HCT116 (cell line): ENCODE results near the gene UBQLN2.

Source experiments
- CEBPB ChIP-seq: IDR thresholded peaks from 2 replicates; pipeline ENCODE4 v1.6.1; 2012; ENCODE audit warnings: low read depth
- CTCF ChIP-seq, 3 experiments: fragments of 200-600 bp in 1 of 3; sonication (generic) in 1 of 3; IDR thresholded peaks in 2 of 3; conservative IDR thresholded peaks in 1 of 3; 2 replicates each; pipeline ENCODE4 v1.5.1; 2012 to 2017; ENCODE audit warnings: low read depth in 2 of 3, low read length in 2 of 3, antibody characterized with exemption in 1 of 3, borderline replicate concordance in 1 of 3, control low read depth in 1 of 3, mild to moderate bottlenecking in 1 of 3, mixed read lengths in 1 of 3, mixed run types in 1 of 3, moderate library complexity in 1 of 3; ENCODE audit not compliant: insufficient read depth in 1 of 3
- EGR1 ChIP-seq: IDR thresholded peaks from 2 replicates; pipeline ENCODE4 v1.6.1; 2012; ENCODE audit warnings: low read depth
- EZH2 ChIP-seq: fragments of 200-600 bp; sonication (generic); IDR thresholded peaks from 2 replicates; pipeline ENCODE4 v1.6.1; 2017; ENCODE audit warnings: antibody characterized with exemption, mixed run types
- JUND ChIP-seq: IDR thresholded peaks from 2 replicates; pipeline ENCODE4 v1.6.1; 2012
- MAX ChIP-seq: IDR thresholded peaks from 2 replicates; pipeline ENCODE4 v1.6.1; 2012
- POLR2A ChIP-seq: IDR thresholded peaks from 2 replicates; pipeline ENCODE4 v1.7.0; 2011; ENCODE audit warnings: borderline replicate concordance; ENCODE audit not compliant: insufficient read depth, insufficient read length; ENCODE audit errors: extremely low read depth
- RAD21 ChIP-seq: IDR thresholded peaks from 2 replicates; pipeline ENCODE4 v1.6.1; 2012; ENCODE audit warnings: low read depth, mild to moderate bottlenecking
- SRF ChIP-seq: IDR thresholded peaks from 2 replicates; pipeline ENCODE4 v1.6.1; 2012; ENCODE audit warnings: low read depth
- ZNF274 ChIP-seq: fragments of 200-500 bp; sonication (Bioruptor generic); IDR thresholded peaks from 2 replicates; pipeline ENCODE4 v1.6.1; 2014; ENCODE audit warnings: mild to moderate bottlenecking, low read depth, low read length, inconsistent platforms
- TF ChIP-seq, protein P1 (sequence below): IDR thresholded peaks from 2 replicates; pipeline ENCODE4 v1.6.1; 2012

DNA sequence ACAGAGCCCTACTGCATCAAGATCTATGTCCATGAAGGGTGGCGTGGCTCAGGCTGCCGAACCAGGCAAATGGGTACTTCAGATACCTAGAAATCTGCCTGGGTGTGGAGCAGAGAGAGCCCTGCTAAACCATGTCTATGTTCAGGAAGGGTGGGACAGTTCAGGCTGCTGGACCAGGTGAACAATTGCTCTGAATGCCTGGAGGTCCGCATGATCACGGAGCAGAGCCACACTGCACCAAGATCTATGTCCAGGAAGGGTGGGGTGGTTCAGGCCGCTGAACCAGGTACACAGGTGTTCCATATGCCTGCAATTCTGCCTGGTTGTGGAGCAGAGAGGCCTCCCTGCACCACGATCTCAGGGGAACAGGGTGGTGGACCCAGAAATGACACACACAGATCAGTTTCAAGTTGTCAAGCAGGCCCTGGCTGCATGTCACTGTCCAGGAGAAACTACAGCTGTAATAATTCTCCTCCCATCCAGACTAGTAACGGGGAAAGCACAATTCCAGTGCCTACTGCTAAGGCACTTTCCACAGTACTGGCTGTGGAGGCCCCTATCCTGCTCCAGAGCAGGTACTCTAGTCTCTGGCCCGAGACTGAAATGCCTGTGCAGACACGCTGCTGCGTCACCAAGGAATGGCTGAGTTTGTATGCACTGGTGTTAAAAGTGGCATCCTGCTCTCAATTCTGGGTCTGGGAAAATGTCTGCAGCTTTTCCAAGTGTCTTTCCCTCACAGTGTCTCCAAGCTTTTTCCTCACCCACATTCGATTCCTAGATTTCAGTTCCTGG, 25.2 kb downstream of the UBQLN2 start:
- TF ChIP-seq POLR2A (no peak), CTCF (IDR thresholded peaks at IDR 0.05 in 2 of 3, conservative IDR thresholded peaks at IDR 0.05 in 1 of 3; ENCODE audit: borderline replicate concordance in 1 of 3, insufficient read depth in 1 of 3, low read depth in 2 of 3, low read length in 2 of 3) (no peak), MAX (no peak), JUND (no peak), SRF (no peak), EZH2 (no peak), RAD21 (no peak), EGR1 (no peak), ZNF274 (no peak), CEBPB (no peak)
- TF ChIP-seq, protein P1, sequence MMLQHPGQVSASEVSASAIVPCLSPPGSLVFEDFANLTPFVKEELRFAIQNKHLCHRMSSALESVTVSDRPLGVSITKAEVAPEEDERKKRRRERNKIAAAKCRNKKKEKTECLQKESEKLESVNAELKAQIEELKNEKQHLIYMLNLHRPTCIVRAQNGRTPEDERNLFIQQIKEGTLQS, result no peak
